ENCODE data around the gene JMJD1C. TPM values are rescaled to one million over a fixed set of nuclear protein-coding genes. Genes with fewer than 3 reads are reported as not detected.
"Not testable (repeated sequence)": the region's sequence is repeated elsewhere in the genome, so short reads cannot be mapped to it uniquely, and the experiment has no call there.

JMJD1C gene
- total RNA-seq, 1 experiment from 2014 or later: 66.3 TPM

DNA sequence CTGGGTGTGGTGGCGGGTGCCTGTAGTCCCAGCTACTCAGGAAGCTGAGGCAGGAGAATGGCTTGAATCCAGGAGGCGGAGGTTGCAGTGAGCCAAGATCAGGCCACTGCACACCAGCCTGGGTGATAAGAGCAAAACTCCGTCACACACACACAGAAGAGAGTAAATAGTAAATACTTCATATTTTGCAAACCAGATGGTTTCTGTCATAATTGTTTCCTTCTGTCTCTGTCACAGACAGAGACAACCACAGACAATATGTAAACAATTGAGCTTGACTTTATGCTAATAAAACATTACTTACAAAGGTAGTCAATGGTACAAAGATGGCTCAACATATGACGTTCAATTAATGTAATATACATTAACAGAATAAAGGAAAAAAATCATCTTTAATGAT lies 83.7 kb downstream of the JMJD1C start:
- Histone ChIP-seq H3K4me2 (ENCODE audit: low read length) (no peak overlapping the region), H3K9me3 (ENCODE audit: control insufficient read depth in 1 of 2, insufficient read depth in 1 of 2, low read depth in 1 of 2, low read length in 2 of 2) (no peaks in the 10 kb centered on the region), H3K27ac (ENCODE audit: low read depth, low read length) (no peak overlapping the region), H3K4me3 (replicated peaks in 1 of 2; ENCODE audit: low read depth in 1 of 2, low read length in 2 of 2) (no peak overlapping the region), H2AFZ (ENCODE audit: low read depth, low read length, poor library complexity, severe bottlenecking) (no peak overlapping the region), H3K9me2 (ENCODE audit: insufficient read depth) (no peaks in the 10 kb centered on the region), H3K4me1 (ENCODE audit: control insufficient read depth in 1 of 2, insufficient read depth in 2 of 2, low read length in 2 of 2) (no peaks in the 10 kb centered on the region), H3K9ac (ENCODE audit: low read length) (no peak overlapping the region), H3K36me3 (ENCODE audit: control insufficient read depth in 1 of 2, insufficient read depth in 2 of 2, low read length in 2 of 2) (no peaks in the 10 kb centered on the region), H4K20me1 (ENCODE audit: insufficient read depth) (peaks cover 5% of the 10 kb centered on the region; the same call in 1 of the 2 replicates), H3K27me3 (ENCODE audit: insufficient read depth, low read length) (no peaks in the 10 kb centered on the region), H3K79me2 (ENCODE audit: insufficient read depth, low read length) (peaks cover 64% of the 10 kb centered on the region)
- TF ChIP-seq, protein P1, sequence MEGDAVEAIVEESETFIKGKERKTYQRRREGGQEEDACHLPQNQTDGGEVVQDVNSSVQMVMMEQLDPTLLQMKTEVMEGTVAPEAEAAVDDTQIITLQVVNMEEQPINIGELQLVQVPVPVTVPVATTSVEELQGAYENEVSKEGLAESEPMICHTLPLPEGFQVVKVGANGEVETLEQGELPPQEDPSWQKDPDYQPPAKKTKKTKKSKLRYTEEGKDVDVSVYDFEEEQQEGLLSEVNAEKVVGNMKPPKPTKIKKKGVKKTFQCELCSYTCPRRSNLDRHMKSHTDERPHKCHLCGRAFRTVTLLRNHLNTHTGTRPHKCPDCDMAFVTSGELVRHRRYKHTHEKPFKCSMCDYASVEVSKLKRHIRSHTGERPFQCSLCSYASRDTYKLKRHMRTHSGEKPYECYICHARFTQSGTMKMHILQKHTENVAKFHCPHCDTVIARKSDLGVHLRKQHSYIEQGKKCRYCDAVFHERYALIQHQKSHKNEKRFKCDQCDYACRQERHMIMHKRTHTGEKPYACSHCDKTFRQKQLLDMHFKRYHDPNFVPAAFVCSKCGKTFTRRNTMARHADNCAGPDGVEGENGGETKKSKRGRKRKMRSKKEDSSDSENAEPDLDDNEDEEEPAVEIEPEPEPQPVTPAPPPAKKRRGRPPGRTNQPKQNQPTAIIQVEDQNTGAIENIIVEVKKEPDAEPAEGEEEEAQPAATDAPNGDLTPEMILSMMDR (IDR thresholded peaks at IDR 0.05 in 2 of 3, conservative IDR thresholded peaks at IDR 0.05 in 1 of 3; ENCODE audit: borderline replicate concordance in 1 of 3, insufficient read depth in 1 of 3, low read depth in 2 of 3, low read length in 2 of 3): no peak
- no peak for TF ChIP-seq FOSL1 (IDR thresholded peaks at IDR 0.05; ENCODE audit: low read depth)
- TF ChIP-seq ZNF274 (IDR thresholded peaks at IDR 0.05; ENCODE audit: low read depth, low read length): no peak
- TF ChIP-seq ELF1 (IDR thresholded peaks at IDR 0.05; ENCODE audit: borderline replicate concordance, low read depth): no peak
- no peak for TF ChIP-seq MAX (IDR thresholded peaks at IDR 0.05)
- no peak for TF ChIP-seq CBX3 (IDR thresholded peaks at IDR 0.05; ENCODE audit: low read depth)
- TF ChIP-seq ZBTB33 (IDR thresholded peaks at IDR 0.05; ENCODE audit: extremely low read depth, insufficient replicate concordance, low read length): no peak
- no peak for TF ChIP-seq YY1 (IDR thresholded peaks at IDR 0.05; ENCODE audit: extremely low read depth, insufficient replicate concordance, low read depth, low read length)
- TF ChIP-seq JUND (IDR thresholded peaks at IDR 0.05): no peak
- no peak for TF ChIP-seq EGR1 (IDR thresholded peaks at IDR 0.05; ENCODE audit: low read depth)
- no peak for TF ChIP-seq SIN3A (IDR thresholded peaks at IDR 0.05; ENCODE audit: low read depth)
- TF ChIP-seq EZH2 (IDR thresholded peaks at IDR 0.05): no peak
- TF ChIP-seq, protein P2, sequence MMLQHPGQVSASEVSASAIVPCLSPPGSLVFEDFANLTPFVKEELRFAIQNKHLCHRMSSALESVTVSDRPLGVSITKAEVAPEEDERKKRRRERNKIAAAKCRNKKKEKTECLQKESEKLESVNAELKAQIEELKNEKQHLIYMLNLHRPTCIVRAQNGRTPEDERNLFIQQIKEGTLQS (IDR thresholded peaks at IDR 0.05): no peak
- no peak for TF ChIP-seq SRF (IDR thresholded peaks at IDR 0.05; ENCODE audit: low read depth)
- ATAC-seq: no peak
- BruUV-seq (replicated peaks): no TSS peak
- POLR2A ChIA-PET: no interaction called here
- intact Hi-C loops (cut with micrococcal nuclease): no loop called here
- DNase-seq (ENCODE audit: low read depth, low spot score): no peak
- CTCF ChIA-PET: no interaction called here
- RAD21 ChIA-PET (ENCODE audit: low non-redundant PET in 1 of 2, low total read pairs in 2 of 2, uncharacterized antibody in 2 of 2, unreplicated experiment in 2 of 2): no interaction called here

DNA sequence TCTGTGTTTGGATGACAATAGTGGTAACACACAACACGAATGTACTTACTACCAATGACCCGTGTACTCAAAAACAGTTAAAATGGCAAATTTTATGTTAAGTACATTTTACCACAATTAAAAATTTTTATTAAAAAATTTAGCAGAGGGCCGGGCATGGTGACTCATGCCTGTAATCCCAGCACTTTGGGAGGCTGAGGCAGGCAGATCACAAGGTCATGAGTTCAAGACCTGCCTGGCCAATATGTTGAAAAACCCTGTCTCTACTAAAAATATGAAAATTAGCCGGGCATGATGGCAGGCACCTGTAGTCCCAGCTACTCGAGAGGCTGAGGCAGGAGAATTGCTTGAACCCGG lies 88.5 kb downstream of the JMJD1C start:
- H3K79me2 ChIP-seq (ENCODE audit: insufficient read depth, low read length): peaks cover 53% of the 10 kb centered on the region
- RAD21 ChIA-PET (ENCODE audit: low non-redundant PET in 1 of 2, low total read pairs in 2 of 2, uncharacterized antibody in 2 of 2, unreplicated experiment in 2 of 2); POLR2A ChIA-PET; H3K9ac ChIP-seq (ENCODE audit: low read length); H3K27me3 ChIP-seq (ENCODE audit: insufficient read depth, low read length); H3K9me2 ChIP-seq (ENCODE audit: insufficient read depth); H3K4me1 ChIP-seq (ENCODE audit: control insufficient read depth in 1 of 2, insufficient read depth in 2 of 2, low read length in 2 of 2); DNase-seq (ENCODE audit: low read depth, low spot score); H3K4me2 ChIP-seq (ENCODE audit: low read length); CTCF ChIA-PET; BruUV-seq (replicated peaks); H3K4me3 ChIP-seq (replicated peaks in 1 of 2; ENCODE audit: low read depth in 1 of 2, low read length in 2 of 2); ATAC-seq; H2AFZ ChIP-seq (ENCODE audit: low read depth, low read length, poor library complexity, severe bottlenecking); H3K36me3 ChIP-seq (ENCODE audit: control insufficient read depth in 1 of 2, insufficient read depth in 2 of 2, low read length in 2 of 2); intact Hi-C loops (cut with micrococcal nuclease); H3K9me3 ChIP-seq (ENCODE audit: control insufficient read depth in 1 of 2, insufficient read depth in 1 of 2, low read depth in 1 of 2, low read length in 2 of 2); H3K27ac ChIP-seq (ENCODE audit: low read depth, low read length); H4K20me1 ChIP-seq (ENCODE audit: insufficient read depth): not testable (repeated sequence)

Measured in HCT116 (cell line).